ACC112 (cell line): ENCODE measurements around the gene VASH2.
A peak's percentile ranks its signal among the peaks of the same experiment; 100 is the strongest.
"Not testable (repeated sequence)": the region's sequence is repeated elsewhere in the genome, so short reads cannot be mapped to it uniquely, and the experiment has no call there.

Experiments
- H2AFZ ChIP-seq: fragments of 200-600 bp; sonication (generic); one replicate; pipeline ENCODE4 v1.6.0; 2017; ENCODE audit warnings: antibody characterized with exemption, low read length; ENCODE audit not compliant: unreplicated experiment
- H3K27ac ChIP-seq: fragments of 200-600 bp; sonication (generic); 2 replicates; pipeline ENCODE4 v1.5.1; 2014; ENCODE audit warnings: low read depth, mild to moderate bottlenecking, antibody characterized with exemption, low read length, moderate library complexity
- H3K27me3 ChIP-seq: fragments of 200-600 bp; sonication (generic); 2 replicates; pipeline ENCODE4 v1.6.1; 2014; ENCODE audit warnings: mild to moderate bottlenecking, antibody characterized with exemption, low read length, moderate library complexity, mixed read lengths; ENCODE audit not compliant: insufficient read depth
- H3K36me3 ChIP-seq: fragments of 200-600 bp; sonication (generic); 2 replicates; pipeline ENCODE4 v1.6.1; 2016; ENCODE audit warnings: mild to moderate bottlenecking, antibody characterized with exemption, low read length, moderate library complexity, mixed read lengths; ENCODE audit not compliant: insufficient read depth
- H3K4me1 ChIP-seq: fragments of 200-600 bp; sonication (generic); one replicate; pipeline ENCODE4 v1.6.1; 2016; ENCODE audit warnings: low read length, mixed read lengths; ENCODE audit not compliant: insufficient read depth, unreplicated experiment, control insufficient read depth
- H3K4me3 ChIP-seq: fragments of 200-600 bp; sonication (generic); 2 replicates; pipeline ENCODE4 v1.5.1; 2014; ENCODE audit warnings: mild to moderate bottlenecking, low read depth, low read length
- H3K79me2 ChIP-seq: fragments of 200-600 bp; sonication (generic); one replicate; pipeline ENCODE4 v1.6.0; 2016; ENCODE audit warnings: low read length; ENCODE audit not compliant: control insufficient read depth, unreplicated experiment, insufficient read depth

Gene VASH2

GRCh38 chr1:212950243-212951125 lies at the start of gene VASH2:
TSS of gene VASH2 (plus strand) at chr1:212950541. CDS start at chr1:212951543, 1,002 bp downstream.
- no peaks in the 10 kb centered on the region for H3K36me3 ChIP-seq
- H3K79me2 ChIP-seq: no peaks in the 10 kb centered on the region
- peak within 1 kb of the TSS; percentile 90 for H3K4me3 ChIP-seq
- peaks cover 2% of the 10 kb centered on the region for H3K4me1 ChIP-seq
- peaks cover 31% of the 10 kb centered on the region for H3K27me3 ChIP-seq
- H2AFZ ChIP-seq: peak within 1 kb of the TSS; percentile 88
- H3K27ac ChIP-seq: no peak within 1 kb of the TSS

GRCh38 chr1:212901290-212901689 lies 49.1 kb upstream of the VASH2 start:
- Histone ChIP-seq H3K79me2 (no peaks in the 10 kb centered on the region), H3K27me3 (no peaks in the 10 kb centered on the region), H3K4me1 (no peaks in the 10 kb centered on the region), H3K4me3 (no peak overlapping the region), H3K27ac (no peak overlapping the region), H2AFZ (no peak overlapping the region), H3K36me3 (peaks cover 25% of the 10 kb centered on the region)

GRCh38 chr1:212902054-212902453 lies 48.3 kb upstream of the VASH2 start:
- Histone ChIP-seq H2AFZ (no peak overlapping the region), H3K36me3 (peaks cover 23% of the 10 kb centered on the region), H3K4me3 (no peak overlapping the region), H3K79me2 (no peaks in the 10 kb centered on the region), H3K27me3 (no peaks in the 10 kb centered on the region), H3K27ac (no peak overlapping the region), H3K4me1 (no peaks in the 10 kb centered on the region)

GRCh38 chr1:212903664-212904063 lies 46.7 kb upstream of the VASH2 start:
- Histone ChIP-seq H3K79me2 (no peaks in the 10 kb centered on the region), H2AFZ (no peak overlapping the region), H3K4me3 (no peak overlapping the region), H3K36me3 (peaks cover 11% of the 10 kb centered on the region), H3K27me3 (no peaks in the 10 kb centered on the region), H3K27ac (no peak overlapping the region), H3K4me1 (no peaks in the 10 kb centered on the region)

- H3K27ac ChIP-seq, H3K4me3 ChIP-seq, H2AFZ ChIP-seq, H3K79me2 ChIP-seq, H3K36me3 ChIP-seq, H3K27me3 ChIP-seq, H3K4me1 ChIP-seq: not testable (repeated sequence)
These were observed 42.3 kb upstream of the VASH2 start for GRCh38 chr1:212908071-212908470.

GRCh38 chr1:212908971-212909370 lies 41.4 kb upstream of the VASH2 start:
- Histone ChIP-seq H3K79me2 (no peaks in the 10 kb centered on the region), H2AFZ (no peak overlapping the region), H3K27ac (no peak overlapping the region)

GRCh38 chr1:212909652-212910063 lies 40.7 kb upstream of the VASH2 start:
- Histone ChIP-seq H3K27me3 (no peaks in the 10 kb centered on the region), H2AFZ (no peak overlapping the region), H3K36me3 (no peaks in the 10 kb centered on the region), H3K4me1 (no peaks in the 10 kb centered on the region), H3K4me3 (no peak overlapping the region), H3K27ac (no peak overlapping the region), H3K79me2 (no peaks in the 10 kb centered on the region)

More at GRCh38 chr1:212908971-212909370, 41.4 kb upstream of the VASH2 start:
- H3K4me3 ChIP-seq: no peak overlapping the region
- H3K4me1 ChIP-seq: no peaks in the 10 kb centered on the region
- H3K27me3 ChIP-seq: no peaks in the 10 kb centered on the region
- no peaks in the 10 kb centered on the region for H3K36me3 ChIP-seq

GRCh38 chr1:212910213-212910612 lies 40.1 kb upstream of the VASH2 start:
- H3K79me2 ChIP-seq, H3K4me3 ChIP-seq, H3K27ac ChIP-seq, H3K27me3 ChIP-seq, H3K4me1 ChIP-seq, H3K36me3 ChIP-seq, H2AFZ ChIP-seq: not testable (repeated sequence)

GRCh38 chr1:212913638-212914037 lies 36.7 kb upstream of the VASH2 start:
- not testable (repeated sequence) for H3K79me2 ChIP-seq, H3K4me3 ChIP-seq, H2AFZ ChIP-seq, H3K36me3 ChIP-seq, H3K27ac ChIP-seq, H3K27me3 ChIP-seq, H3K4me1 ChIP-seq

GRCh38 chr1:212914110-212914509 lies 36.2 kb upstream of the VASH2 start:
- not testable (repeated sequence) for H2AFZ ChIP-seq, H3K79me2 ChIP-seq, H3K4me1 ChIP-seq, H3K4me3 ChIP-seq, H3K27me3 ChIP-seq, H3K27ac ChIP-seq, H3K36me3 ChIP-seq

GRCh38 chr1:212914789-212915188 lies 35.6 kb upstream of the VASH2 start:
- Histone ChIP-seq H3K27ac (no peak overlapping the region), H3K4me1 (peaks cover 6% of the 10 kb centered on the region), H2AFZ (no peak overlapping the region), H3K79me2 (no peaks in the 10 kb centered on the region), H3K36me3 (no peaks in the 10 kb centered on the region), H3K27me3 (no peaks in the 10 kb centered on the region), H3K4me3 (no peak overlapping the region)
